ENCODE data around the gene SND1.
A peak's percentile ranks its signal among the peaks of the same experiment; 100 is the strongest.

SND1 gene

DNA sequence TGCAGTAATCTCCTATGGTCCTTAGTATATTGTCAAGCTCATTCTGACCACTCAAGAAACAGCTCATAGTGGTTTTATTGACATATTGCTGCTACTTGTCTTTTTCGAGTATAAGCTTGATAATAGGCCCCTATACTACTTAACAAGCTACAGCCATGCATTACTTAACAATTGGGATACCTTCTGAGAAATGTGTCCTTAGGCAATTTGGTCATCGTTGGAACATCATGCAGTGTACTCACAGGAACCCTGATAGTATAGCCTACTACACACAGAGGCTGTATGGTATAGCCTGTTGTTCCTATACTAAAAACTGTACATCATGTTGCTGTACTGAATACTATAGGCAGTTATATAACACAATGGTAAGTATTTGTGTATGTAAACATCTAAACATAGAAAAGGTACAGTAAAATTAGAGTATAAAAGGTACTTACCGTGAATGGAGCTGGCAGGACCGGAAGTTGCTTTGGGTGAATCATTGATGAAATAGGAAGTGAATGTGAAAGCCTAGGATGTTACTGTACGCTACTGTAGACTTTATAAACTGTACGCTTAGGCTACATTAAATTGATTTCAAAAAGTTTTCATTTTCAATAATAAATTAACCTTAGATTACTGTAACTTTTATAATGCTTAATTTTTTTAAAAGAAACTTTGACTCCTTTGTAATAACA lies 218.4 kb downstream of the SND1 start:
- peak; percentile 44 for DNase-seq (ENCODE audit: low spot score)

DNA sequence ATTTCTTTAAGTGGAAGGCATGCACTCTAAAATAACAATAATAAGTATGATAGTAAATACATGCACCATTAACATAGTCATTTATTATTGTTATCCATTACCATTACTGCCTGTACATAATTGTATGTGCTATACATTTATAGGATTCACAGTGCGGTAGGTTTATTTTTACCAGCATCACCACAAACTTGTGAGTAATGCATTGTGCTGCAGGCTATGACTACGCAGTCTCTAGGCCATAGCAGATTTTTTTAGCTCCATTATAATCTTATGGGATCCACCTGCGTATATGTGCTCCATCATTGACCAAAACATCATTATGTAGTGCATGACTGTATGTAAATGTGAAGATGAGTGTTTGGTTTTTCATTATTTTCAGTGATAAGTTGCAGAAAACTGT lies 219.2 kb downstream of the SND1 start:
- no peak for DNase-seq (ENCODE audit: low spot score)

DNA sequence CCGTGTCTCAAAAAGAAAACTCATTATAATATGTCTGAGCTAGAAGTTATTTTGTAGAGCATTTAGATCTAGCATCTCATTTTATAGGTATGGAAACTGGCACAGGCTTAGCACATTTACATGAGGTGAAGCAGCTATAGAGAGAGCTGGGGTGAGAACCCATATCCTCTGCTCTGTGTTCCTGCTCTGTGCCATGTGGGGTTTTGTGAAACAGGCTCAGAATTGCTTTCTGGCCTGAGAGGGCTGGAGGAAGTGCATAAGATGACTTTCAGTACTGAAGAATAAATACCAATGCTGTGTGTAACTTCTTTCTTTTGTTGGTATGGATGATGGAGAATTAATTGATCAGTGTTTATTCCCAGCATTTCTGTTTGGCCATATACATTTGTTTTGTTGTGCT lies 220.1 kb downstream of the SND1 start:
- no peak for DNase-seq (ENCODE audit: low spot score)

DNA sequence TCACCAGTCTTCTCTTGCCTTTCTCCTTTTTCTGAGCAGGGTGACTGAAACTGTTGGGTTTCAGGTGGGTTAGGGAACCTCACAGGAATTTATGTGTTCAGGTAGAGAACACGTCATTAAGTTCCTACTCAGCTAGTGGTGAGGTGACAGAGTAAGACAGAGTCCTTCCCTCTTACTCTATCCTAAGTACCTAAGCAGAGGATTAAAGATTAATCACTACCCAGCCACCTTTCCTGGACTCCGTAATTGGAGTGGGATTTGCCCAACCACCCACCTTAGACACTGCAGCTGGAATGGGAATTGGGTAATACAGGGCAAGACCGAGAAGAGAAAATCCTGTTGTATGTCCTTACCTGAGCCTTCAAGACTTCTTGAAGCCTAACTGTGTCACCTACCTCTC lies 221.2 kb downstream of the SND1 start:
- DNase-seq (ENCODE audit: low spot score) = no peak

DNA sequence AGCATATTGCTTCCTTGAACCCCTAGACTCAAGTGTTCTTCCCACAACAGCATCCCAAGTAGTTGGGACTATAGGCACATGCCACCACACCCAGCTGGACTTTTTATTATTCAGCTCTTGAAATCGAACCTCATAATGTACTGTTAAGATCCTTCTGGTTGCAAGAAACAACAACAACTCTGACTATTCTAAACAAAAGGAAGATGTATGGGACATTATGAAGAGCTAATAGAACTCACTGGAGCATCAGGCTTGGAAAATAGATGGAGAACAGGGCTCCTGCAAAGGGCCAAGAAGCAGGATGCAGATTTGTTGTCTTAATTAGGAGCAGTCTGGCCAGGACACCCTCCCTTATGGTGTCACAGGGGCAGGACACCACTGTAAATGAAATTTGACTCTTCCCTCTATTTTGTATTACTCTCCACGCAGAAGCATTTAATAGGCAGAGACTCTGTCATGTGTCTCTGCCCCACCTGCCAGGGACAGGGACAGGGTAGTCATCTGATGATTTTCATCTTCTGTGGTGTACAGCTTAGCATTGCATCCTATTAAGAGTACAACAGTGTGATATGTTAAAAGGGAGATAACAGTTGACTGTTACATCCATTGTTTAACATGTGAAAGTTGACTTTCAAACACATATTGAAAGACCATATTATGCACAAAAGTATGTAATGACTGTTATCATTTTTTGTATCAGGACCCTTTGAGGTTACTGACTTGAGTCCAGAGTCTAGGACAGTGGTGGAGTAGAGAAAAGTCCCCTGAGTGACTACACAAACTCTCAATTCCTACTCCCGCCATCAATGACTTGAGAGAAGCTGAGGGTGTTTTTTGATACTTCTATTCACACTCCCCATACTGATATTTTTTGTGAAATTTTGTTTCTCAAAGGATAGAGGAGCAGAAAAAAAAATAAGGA lies 222.0 kb downstream of the SND1 start:
- no peak for DNase-seq (ENCODE audit: low spot score)

DNA sequence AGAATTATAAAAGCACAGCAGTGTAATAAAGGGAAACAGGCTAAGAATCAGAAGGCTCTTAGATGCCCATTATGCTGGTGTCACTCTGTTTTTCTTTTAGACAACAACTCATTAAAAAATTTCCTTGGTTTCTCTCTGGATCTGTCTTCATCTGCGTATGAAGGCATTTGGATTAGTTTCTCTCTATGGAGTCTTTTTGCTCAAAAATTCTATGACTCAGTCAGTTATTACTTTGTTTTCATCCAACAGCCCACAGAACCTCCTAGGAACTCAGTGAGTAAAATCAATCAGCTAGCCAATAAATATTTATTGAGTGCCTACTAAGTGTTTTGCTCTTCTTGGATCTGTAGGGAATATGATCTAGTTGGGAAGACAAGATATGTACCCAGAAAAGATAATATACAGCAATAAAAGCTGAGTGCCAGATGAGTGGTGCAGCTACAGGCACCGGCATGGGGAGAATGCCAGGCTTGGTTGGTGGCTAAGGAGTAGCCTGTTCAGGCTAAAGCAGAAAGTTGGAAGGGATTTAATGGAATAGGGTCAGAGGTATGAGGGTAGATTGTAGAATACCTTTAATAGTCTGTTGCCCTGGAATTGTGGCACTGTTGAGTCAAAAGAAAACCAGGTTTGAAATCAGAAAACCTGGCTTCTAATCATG lies 223.1 kb downstream of the SND1 start:
- no peak for DNase-seq (ENCODE audit: low spot score)

DNA sequence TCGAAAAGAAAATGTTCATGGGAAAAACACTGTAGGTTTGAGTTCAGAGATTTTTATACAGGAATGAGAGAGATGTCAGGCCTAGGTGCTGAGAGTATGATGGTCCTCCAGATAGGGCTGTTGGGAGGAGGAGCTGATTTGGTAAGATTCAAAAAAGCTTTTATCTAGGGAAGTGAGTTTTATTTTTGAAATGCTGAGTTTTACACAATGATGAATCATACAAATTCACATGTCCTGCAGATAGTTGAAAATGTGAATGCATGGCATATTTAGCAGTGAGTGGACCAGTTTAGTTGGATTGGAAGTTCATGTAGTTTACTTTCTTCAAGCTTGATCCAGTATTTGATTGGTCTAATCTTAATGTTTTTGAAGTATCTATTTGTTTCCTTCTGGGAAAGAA lies 224.4 kb downstream of the SND1 start:
- DNase-seq (ENCODE audit: low spot score) = no peak

DNA sequence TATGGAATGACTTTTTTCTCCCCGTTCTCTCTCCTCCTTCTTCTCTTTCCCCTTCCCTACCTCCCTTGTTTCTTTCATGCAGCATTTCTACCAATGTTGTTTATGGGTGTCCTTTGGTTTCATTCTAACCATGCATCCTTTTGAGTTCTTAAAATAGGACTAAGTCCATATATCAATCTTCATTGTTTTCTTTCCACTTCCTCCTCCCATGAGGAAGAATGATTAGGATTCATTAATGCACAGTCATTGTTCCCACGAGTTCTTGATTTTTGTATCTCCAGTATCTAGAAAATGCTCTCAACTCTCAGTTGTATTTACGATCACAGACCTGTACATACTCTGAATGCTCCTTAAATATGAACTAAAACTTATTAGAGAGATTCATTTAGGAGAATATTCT lies 226.0 kb downstream of the SND1 start:
- DNase-seq (ENCODE audit: low spot score) = no peak

DNA sequence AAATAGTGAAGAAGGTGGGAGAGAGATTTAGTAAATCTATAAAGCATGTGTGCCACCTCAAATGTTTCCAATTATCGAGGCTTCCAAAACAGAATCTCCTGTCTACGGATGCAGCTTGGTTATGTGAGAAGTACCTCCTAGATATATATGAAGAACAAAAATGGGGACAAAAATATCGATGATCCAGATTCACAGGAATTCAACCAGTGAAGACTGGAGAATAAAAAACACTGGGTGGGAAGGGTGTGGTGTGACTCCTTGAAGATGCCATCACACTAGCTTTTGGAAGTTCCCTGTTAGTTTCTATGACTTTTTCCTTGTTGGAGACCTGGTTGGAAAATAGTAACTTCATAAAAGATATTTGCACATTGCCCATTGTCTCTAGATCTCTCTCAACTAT lies 226.8 kb downstream of the SND1 start:
- no peak for DNase-seq (ENCODE audit: low spot score)

DNA sequence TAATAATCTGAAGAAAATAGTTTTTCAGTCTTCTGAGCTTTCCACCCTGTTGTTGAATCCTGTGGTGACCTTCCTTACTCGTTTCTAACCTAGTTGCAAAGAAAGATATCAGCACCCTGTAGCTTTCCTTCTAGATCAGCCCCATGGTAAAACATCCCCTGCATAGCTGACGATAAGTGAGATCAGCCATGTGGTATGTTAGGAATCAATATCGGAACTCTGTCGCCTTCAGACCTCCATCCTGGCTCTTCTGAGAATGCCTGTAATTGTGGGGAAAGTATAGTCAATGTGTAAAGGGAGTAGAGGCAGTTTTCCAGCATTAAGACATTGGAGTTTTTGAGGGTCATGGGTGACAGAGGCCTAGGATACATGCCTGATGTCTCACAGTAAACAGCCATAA lies 227.4 kb downstream of the SND1 start:
- no peak for DNase-seq (ENCODE audit: low spot score)

DNA sequence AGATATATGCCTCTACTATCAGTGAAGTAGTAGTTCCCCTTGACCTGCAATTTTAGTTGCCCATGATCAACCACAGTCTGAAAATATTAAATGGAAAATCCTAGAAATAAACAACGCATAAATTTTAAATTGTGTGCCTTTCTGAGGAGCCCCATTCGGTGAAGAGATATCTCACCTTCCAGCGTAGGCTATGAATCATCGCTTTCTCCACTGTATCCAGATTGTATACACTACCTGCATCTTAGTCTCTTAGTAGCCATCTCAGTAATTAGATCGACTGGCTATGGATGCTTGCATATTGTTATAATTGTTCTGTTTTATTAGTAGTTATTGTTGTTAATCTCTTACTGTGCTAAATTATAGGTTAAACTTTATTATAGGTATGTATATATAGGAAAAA lies 227.9 kb downstream of the SND1 start:
- DNase-seq (ENCODE audit: low spot score) = no peak

DNA sequence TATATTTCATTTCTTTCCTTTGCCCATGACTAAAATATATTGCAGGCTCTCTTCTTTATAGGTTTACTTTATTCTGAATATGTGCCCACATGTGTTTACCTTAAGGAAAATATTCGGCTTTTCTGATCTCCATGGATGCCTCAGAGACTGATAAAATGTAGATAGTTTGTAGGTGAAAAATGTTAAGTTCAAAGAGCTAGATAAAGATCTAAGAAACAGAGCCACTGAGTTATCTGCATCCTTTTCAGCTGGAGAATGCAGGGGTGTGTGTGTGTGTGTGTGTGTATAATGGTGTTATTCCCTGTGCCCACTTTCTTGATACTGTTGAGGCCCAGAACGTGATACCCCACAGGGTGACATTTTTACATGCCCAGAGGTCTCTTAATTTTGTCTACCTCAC lies 228.5 kb downstream of the SND1 start:
- DNase-seq (ENCODE audit: low spot score) = no peak

DNA sequence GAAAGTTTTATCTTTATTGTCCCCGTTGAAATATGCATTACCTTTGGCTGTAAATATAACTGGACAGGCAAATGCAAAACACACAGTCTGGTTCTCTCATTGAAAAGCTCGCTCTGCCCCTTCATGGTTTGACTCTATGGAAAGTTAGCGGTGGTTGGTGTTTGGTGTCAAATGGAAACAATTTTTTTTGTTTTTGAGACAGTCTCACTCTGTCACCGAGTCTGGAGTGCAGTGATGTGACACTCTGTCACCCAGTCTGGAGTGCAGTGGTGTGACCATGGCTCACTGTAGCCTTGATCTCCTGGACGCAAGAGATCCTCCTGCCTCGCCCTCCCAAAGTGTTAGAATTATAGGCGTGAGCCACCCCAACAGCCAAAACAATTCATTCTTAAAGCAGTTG lies 229.6 kb downstream of the SND1 start:
- DNase-seq (ENCODE audit: low spot score) = no peak

DNA sequence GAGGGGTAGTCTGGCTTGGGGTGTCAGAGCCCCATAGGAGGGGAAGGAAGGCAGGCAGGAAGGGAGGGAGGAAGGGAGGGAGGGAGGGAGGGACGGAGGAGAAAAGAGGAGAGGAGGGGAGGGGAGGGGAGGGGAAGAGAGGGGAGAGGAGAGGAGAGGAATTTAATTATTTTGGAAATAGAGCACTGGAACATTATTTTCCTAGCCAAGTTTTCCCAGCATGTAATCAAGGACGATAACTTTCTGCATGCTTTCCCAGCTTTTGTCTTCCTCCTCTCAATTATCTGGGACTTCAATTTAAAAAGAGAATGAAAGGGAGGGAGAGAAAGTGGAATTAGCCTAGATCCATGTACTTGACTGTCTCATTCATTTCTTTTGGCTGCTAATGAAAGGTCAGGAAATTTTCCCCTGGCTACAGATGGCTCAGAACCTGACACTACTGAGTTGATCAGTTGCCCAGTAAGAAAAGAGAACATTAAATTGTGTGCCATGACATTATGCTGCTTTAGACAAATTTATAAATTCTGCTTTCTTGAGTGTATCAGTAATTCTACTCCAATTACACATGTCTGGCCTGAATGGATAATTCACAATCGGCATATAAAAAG lies 230.4 kb downstream of the SND1 start:
- DNase-seq (ENCODE audit: low spot score) = no peak

DNA sequence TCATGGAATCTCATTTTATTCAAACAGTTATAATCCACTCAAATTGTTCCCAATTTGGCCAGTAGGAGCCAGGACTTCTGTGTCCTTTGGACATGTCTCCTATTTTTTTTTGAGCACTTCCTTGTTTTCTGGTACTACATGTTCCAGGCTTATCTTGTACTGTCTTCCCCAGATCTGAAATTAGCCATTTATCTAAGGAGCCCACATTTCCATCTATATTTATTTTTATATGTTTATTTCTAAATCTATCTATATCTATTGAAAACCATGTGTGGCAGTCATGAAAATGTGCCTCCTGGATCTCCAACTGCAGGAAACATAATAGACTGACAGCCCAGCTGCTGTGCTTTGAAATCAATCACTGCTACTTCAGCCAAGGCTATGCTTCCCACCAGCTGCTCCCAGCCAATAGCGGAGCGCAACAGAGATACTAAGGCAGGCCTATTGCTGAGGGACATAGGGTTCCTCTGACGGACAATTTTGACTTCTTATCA lies 232.1 kb downstream of the SND1 start:
- DNase-seq (ENCODE audit: low spot score) = no peak

DNA sequence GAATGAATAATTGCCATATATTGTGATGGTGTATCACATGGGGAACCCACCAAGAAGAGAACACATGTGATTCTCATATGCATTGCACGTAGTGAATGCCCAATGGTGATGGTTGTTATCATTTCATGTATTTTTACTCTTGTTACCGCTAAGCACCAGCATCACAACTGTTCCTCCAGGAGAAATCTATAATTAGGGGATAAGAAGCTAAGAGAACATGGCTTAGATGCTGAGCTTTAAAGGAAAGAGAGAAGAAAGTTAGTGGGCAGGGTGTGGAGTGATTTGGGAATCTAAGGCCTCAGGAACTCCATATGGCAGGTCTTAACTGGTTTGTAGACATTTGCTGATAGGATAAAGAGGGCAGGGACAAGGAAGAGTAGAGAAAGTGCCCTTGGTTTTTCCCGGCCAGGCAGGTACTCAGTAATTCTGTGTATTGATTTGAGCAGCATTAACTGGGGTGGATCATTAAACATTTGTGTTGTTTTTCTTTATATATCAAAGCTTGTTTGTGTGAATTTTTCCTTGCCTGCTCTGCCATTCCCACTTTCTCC lies 233.3 kb downstream of the SND1 start:
- no peak for DNase-seq (ENCODE audit: low spot score)

DNA sequence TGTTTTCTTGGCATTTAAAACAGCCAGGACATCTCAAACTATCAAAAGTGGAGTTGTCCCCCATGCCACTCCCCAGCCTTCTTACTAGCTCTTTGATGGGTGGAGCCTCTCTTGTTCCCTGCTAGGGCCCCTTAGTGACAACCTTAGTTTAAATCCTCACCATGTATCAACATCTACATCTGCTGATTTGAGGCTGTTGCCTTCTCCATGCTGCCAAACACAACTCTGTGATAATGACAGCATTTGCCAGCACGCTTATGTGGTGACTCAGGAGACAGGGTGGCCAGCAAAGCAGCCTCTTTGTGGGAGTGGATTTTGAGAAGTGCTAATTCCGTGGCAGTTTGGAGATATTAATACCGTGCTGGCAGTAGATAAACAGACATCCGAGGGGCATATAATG lies 233.8 kb downstream of the SND1 start:
- DNase-seq (ENCODE audit: low spot score) = no peak

DNA sequence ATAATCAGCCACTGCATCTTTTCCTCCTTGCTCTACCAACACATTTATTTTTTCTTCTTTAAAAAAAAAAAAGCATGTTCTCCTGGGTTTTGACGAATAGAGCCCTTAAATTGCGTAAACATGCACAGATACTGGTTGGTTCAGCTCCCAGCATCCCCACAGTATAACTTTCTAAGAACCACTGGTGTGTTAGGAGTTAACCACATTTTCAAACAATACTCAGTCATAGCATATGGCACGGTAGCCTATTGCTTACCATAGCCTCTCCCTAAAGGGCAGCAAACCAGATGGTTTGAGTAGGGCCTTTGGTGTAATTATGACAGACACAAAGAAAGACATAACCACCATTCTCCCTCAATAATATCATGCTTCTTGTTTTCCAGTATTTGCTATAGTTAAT lies 234.3 kb downstream of the SND1 start:
- DNase-seq (ENCODE audit: low spot score) = no peak

DNA sequence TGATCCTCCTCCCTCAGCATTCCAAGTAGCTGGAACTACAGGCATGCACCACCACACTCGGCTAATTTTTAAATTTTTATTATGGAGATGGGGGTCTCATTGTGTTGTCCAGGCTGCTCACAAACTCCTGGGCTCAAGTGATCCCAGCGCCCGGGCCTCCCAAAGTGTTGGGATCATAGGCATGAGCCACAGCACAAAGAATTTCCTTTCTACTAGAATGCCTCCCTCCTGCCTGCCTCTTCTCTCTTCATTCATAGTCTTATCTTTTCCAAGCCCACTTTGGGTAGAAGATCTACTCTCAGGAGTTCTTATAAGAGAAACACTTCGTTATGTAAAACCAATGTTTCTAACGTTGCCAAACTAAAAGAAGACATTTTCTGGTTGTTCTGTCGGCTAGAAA lies 235.1 kb downstream of the SND1 start:
- no peak for DNase-seq (ENCODE audit: low spot score)

DNA sequence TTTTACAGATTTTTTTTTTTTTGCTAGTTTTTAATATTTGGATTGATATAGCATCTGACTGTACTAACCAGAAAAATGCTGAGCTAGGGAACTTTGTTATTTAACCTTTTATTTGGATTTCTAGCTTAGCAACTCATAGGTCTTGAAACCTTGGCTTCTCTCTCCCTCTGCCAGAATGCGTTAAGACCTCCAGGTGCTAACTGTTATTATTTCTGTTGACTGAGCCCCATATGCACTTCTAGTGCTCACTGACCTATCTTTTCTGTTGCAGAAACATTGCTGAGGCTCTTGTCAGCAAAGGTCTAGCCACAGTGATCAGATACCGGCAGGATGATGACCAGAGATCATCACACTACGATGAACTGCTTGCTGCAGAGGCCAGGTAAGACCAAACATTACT lies 235.6 kb downstream of the SND1 start:
- DNase-seq (ENCODE audit: low spot score) = no peak

DNA sequence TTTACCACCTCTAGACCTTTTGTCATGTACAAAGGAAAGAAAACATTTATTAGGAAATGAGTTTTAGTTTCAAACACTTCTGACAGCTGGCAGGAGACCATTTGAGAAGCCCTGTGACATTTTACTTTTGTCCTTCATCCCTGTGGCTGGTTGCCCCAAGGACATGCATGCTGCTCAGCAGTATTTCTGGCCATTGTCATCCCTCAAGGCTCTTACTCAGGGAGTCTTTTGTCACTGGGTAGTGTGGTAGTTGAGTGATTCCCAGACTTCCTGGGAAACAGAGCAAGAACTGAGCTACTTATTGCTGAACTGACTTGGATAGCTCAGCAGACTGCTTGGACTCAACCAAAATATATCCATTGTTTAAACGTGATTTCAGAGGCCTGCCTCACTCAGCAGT lies 236.4 kb downstream of the SND1 start:
- no peak for DNase-seq (ENCODE audit: low spot score)

DNA sequence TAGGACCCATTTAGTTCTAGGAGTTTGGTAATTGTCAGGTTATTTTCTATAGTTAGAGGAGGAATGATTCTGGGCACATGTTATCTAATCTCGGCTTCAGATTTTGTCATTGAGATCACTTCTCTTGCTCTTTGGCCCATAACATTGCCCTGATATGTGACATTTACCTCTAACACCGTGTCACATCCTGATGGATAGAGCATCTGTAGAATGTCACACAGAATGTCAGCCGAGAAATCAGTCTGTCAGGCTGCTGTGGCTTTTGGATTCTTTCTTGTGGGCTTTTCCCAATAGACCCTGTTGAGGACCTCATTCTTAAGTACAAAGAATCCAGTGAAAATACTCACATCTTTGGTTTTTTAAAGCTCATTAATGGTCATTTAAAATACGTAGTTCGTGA lies 236.8 kb downstream of the SND1 start:
- no peak for DNase-seq (ENCODE audit: low spot score)

Data from NAMALWA (cell line).